ENCODE measurements around the gene VPS18. TPM values are rescaled to one million over a fixed set of nuclear protein-coding genes. Genes with fewer than 3 reads are reported as not detected.

VPS18 gene
- total and polyA plus RNA-seq, 4 donors = 16.1 to 31.5 (median 21.1) TPM

DNA sequence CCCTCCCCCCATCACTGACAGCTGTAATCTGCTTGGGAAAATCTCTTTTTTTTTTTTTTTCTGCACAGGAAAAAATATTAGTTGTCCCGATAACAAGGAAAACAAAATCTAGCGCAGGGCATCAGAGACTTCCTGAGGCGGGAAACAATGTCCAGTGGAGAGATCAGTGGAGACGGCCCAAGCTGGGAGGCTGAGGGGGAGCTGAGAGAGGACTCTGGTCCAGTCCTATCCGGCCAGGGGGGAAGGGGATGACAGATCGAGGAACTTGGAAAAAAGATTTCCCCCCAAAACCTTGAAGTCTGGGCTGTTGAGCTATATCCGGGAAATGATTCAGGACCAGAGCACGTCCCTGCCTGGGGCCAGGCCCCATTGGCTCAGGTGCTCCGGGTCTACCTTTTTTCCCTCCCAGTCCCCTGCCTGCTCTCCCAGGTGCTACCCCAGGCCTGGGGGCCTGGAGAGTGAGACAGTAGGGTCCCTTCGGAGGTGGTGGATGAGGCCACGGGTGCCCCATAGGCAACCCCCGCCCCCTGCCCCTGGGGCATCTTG lies 20.9 kb downstream of the VPS18 start:
- peak overlapping the region in 1 of 2 donors; percentile 77 for H3K27ac ChIP-seq (ENCODE audit: low read depth in 1 of 2, low read length in 1 of 2)
- H3K27me3 ChIP-seq (ENCODE audit: control insufficient read depth in 3 of 3, insufficient read depth in 3 of 3, low read length in 2 of 3) = no peaks in the 10 kb centered on the region
- H3K9me3 ChIP-seq (ENCODE audit: control insufficient read depth in 4 of 4, insufficient read depth in 3 of 4, low read length in 3 of 4) = no peaks in the 10 kb centered on the region
- H3K4me3 ChIP-seq = no peak overlapping the region
- H3K4me1 ChIP-seq (ENCODE audit: control insufficient read depth in 5 of 5, insufficient read depth in 5 of 5, low read length in 5 of 5) = peaks cover 0 to 35% (median 18%) of the 10 kb centered on the region in 5 donors
- WGBS, 2 donors = 72 to 80% methylated on average over 12 of the region's 12 CpGs
- ATAC-seq (ENCODE audit: insufficient read depth, low FRiP score) (no peak), DNase-seq (no peak)
- no peak overlapping the region for H3K9ac ChIP-seq (ENCODE audit: insufficient read depth in 1 of 2, low read length in 2 of 2)
- TF ChIP-seq, protein P1, sequence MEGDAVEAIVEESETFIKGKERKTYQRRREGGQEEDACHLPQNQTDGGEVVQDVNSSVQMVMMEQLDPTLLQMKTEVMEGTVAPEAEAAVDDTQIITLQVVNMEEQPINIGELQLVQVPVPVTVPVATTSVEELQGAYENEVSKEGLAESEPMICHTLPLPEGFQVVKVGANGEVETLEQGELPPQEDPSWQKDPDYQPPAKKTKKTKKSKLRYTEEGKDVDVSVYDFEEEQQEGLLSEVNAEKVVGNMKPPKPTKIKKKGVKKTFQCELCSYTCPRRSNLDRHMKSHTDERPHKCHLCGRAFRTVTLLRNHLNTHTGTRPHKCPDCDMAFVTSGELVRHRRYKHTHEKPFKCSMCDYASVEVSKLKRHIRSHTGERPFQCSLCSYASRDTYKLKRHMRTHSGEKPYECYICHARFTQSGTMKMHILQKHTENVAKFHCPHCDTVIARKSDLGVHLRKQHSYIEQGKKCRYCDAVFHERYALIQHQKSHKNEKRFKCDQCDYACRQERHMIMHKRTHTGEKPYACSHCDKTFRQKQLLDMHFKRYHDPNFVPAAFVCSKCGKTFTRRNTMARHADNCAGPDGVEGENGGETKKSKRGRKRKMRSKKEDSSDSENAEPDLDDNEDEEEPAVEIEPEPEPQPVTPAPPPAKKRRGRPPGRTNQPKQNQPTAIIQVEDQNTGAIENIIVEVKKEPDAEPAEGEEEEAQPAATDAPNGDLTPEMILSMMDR (IDR thresholded peaks at IDR 0.05; ENCODE audit: control extremely low read depth, extremely low read depth) = no peak
- no peaks in the 10 kb centered on the region for H3K36me3 ChIP-seq (ENCODE audit: control insufficient read depth in 4 of 4, insufficient read depth in 4 of 4, low read length in 4 of 4)

DNA sequence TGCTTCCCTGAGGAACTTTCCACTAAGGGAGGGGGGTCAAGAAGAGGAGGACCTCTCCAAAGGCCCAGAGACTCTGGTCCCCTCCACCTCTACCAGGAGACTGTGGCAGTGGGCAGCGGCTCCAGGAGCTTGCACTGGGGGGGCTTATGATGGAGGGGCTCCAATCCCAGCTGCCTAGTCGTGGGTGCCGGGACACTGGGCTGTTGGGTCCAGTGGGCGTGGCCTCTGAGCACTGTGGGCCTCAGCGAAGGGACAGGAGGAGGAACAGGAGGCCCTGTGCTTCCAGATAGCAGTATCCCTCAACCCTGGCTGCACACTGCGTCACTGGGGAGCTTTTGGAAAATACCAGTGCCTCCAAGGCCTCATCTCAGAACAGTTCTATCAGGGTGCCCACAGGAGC lies 21.4 kb downstream of the VPS18 start:
- DNase-seq (no peak), ATAC-seq (ENCODE audit: insufficient read depth, low FRiP score) (no peak)
- no peak overlapping the region for H3K4me3 ChIP-seq
- H3K9me3 ChIP-seq (ENCODE audit: control insufficient read depth in 4 of 4, insufficient read depth in 3 of 4, low read length in 3 of 4) = no peaks in the 10 kb centered on the region
- H3K9ac ChIP-seq (ENCODE audit: insufficient read depth in 1 of 2, low read length in 2 of 2) = no peak overlapping the region
- H3K27me3 ChIP-seq (ENCODE audit: control insufficient read depth in 3 of 3, insufficient read depth in 3 of 3, low read length in 2 of 3) = no peaks in the 10 kb centered on the region
- no peaks in the 10 kb centered on the region for H3K36me3 ChIP-seq (ENCODE audit: control insufficient read depth in 4 of 4, insufficient read depth in 4 of 4, low read length in 4 of 4)
- TF ChIP-seq, protein P1 (IDR thresholded peaks at IDR 0.05; ENCODE audit: control extremely low read depth, extremely low read depth) = no peak
- peaks cover 0 to 33% (median 14%) of the 10 kb centered on the region in 5 donors for H3K4me1 ChIP-seq (ENCODE audit: control insufficient read depth in 5 of 5, insufficient read depth in 5 of 5, low read length in 5 of 5)
- WGBS, 2 donors = 66 to 67% methylated on average over 6 of the region's 6 CpGs
- peak overlapping the region in 1 of 2 donors; percentile 49 for H3K27ac ChIP-seq (ENCODE audit: low read depth in 1 of 2, low read length in 1 of 2)

DNA sequence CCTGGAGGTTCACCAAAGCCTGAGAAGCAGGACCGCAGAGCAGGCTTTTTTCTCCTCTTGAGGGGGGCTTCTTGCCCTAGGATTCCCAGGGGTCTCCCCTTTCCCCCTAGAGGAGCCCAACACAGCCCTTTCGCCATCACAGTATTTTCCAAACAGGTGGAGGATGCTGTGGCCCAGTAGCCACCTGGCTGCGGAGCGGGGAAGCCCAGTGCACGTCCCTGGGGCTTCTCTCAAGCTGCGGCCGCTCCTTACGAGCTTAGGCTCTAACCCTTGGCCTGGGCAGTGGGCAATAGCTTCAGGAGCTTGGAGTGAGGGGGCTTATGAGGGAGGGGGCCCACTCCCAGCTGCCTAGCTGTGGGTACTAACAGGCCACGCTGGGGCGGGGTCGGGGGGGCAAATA lies 23.3 kb downstream of the VPS18 start:
- Histone ChIP-seq H3K9ac (ENCODE audit: insufficient read depth in 1 of 2, low read length in 2 of 2) (no peak overlapping the region), H3K27ac (ENCODE audit: low read depth in 1 of 2, low read length in 1 of 2) (peak overlapping the region; percentile 63 to 78), H3K4me3 (no peak overlapping the region), H3K36me3 (ENCODE audit: control insufficient read depth in 4 of 4, insufficient read depth in 4 of 4, low read length in 4 of 4) (no peaks in the 10 kb centered on the region), H3K9me3 (ENCODE audit: control insufficient read depth in 4 of 4, insufficient read depth in 3 of 4, low read length in 3 of 4) (no peaks in the 10 kb centered on the region), H3K4me1 (ENCODE audit: control insufficient read depth in 5 of 5, insufficient read depth in 5 of 5, low read length in 5 of 5) (peaks cover 0 to 23% (median 14%) of the 10 kb centered on the region in 5 donors), H3K27me3 (ENCODE audit: control insufficient read depth in 3 of 3, insufficient read depth in 3 of 3, low read length in 2 of 3) (no peaks in the 10 kb centered on the region)
- ATAC-seq (ENCODE audit: insufficient read depth, low FRiP score) (no peak), DNase-seq (no peak)
- TF ChIP-seq, protein P1 (IDR thresholded peaks at IDR 0.05; ENCODE audit: control extremely low read depth, extremely low read depth) = no peak
- 68 to 72% methylated on average over 11 of the region's 11 CpGs for WGBS, 2 donors

All from lung (tissue), 12 donors.